GM23338 (cell line): ENCODE results near the gene RORB. TPM values are rescaled to one million over a fixed set of nuclear protein-coding genes. Genes with fewer than 3 reads are reported as not detected.
A peak's percentile ranks its signal among the peaks of the same experiment; 100 is the strongest.

Source experiments
- ATAC-seq: fragments of 200-7000 bp; cut with Tn5 transposase; 3 replicates; pipeline ENCODE4 v1.9.1; 2020
- DNase-seq: peaks from one replicate; pipeline ENCODE4 v3.0.0-alpha.2; 2015; ENCODE audit warnings: low spot score
- H2AFZ ChIP-seq: fragments of 200-600 bp; sonication (generic); 2 replicates; pipeline ENCODE4 v1.8.0; 2016; ENCODE audit warnings: antibody characterized with exemption, mild to moderate bottlenecking, moderate library complexity
- H3F3A ChIP-seq: fragments of 200-600 bp; sonication (generic); replicated peaks from 2 replicates; pipeline ENCODE4 v1.8.0; 2017; ENCODE audit warnings: antibody characterized with exemption, mixed run types, low read depth
- H3K27ac ChIP-seq: fragments of 200-600 bp; sonication (generic); 2 replicates; pipeline ENCODE4 v1.6.1; 2016; ENCODE audit warnings: low read depth
- H3K27me3 ChIP-seq: fragments of 200-600 bp; sonication (generic); 2 replicates; pipeline ENCODE4 v1.8.0; 2016; ENCODE audit warnings: mild to moderate bottlenecking, mixed run types, moderate library complexity; ENCODE audit not compliant: insufficient read depth
- H3K36me3 ChIP-seq: fragments of 200-600 bp; sonication (generic); 2 replicates; pipeline ENCODE4 v1.8.0; 2016; ENCODE audit warnings: mild to moderate bottlenecking; ENCODE audit not compliant: insufficient read depth
- H3K4me1 ChIP-seq: fragments of 200-600 bp; sonication (generic); 2 replicates; pipeline ENCODE4 v1.8.0; 2016; ENCODE audit warnings: mild to moderate bottlenecking, moderate library complexity; ENCODE audit not compliant: insufficient read depth
- H3K4me2 ChIP-seq: fragments of 200-600 bp; sonication (generic); 2 replicates; pipeline ENCODE4 v1.7.1; 2017; ENCODE audit warnings: mixed run types
- H3K4me3 ChIP-seq: fragments of 200-600 bp; sonication (generic); 2 replicates; pipeline ENCODE4 v1.6.1; 2016; ENCODE audit warnings: mixed run types
- H3K79me2 ChIP-seq: fragments of 200-600 bp; sonication (generic); replicated peaks from 2 replicates; pipeline ENCODE4 v1.8.0; 2017; ENCODE audit warnings: mild to moderate bottlenecking; ENCODE audit not compliant: insufficient read depth
- H3K9me2 ChIP-seq: fragments of 200-600 bp; sonication (generic); 2 replicates; pipeline ENCODE4 v1.8.0; 2017; ENCODE audit not compliant: insufficient read depth
- H4K20me1 ChIP-seq: fragments of 200-600 bp; sonication (generic); replicated peaks from 2 replicates; pipeline ENCODE4 v1.8.0; 2017; ENCODE audit warnings: mild to moderate bottlenecking; ENCODE audit not compliant: insufficient read depth
- H3K27ac Mint-ChIP-seq: 2 replicates; pipeline ENCODE4 v1.8.0; 2020; ENCODE audit warnings: inconsistent platforms, mild to moderate bottlenecking, moderate library complexity, mixed read lengths
- H3K27me3 Mint-ChIP-seq: 3 replicates; pipeline ENCODE4 v1.8.0; 2022; ENCODE audit warnings: low read depth, mild to moderate bottlenecking, moderate library complexity, mixed read lengths, inconsistent platforms; ENCODE audit not compliant: insufficient read depth, poor library complexity
- H3K36me3 Mint-ChIP-seq: 3 replicates; pipeline ENCODE4 v1.8.0; 2021; ENCODE audit warnings: low read depth, mild to moderate bottlenecking, inconsistent platforms, moderate library complexity, mixed read lengths
- H3K4me1 Mint-ChIP-seq: 3 replicates; pipeline ENCODE4 v1.8.0; 2020; ENCODE audit warnings: mild to moderate bottlenecking, inconsistent platforms, mixed read lengths
- H3K4me3 Mint-ChIP-seq: 3 replicates; pipeline ENCODE4 v1.8.0; 2021; ENCODE audit warnings: moderate library complexity, mild to moderate bottlenecking, inconsistent platforms, mixed read lengths
- H3K9me3 Mint-ChIP-seq: 3 replicates; pipeline ENCODE4 v1.8.0; 2020; ENCODE audit warnings: moderate library complexity, mild to moderate bottlenecking, inconsistent platforms, mixed read lengths
- CREB1 ChIP-seq: fragments of 250-450 bp; sonication (Bioruptor Pico); IDR thresholded peaks from 2 replicates; pipeline ENCODE4 v1.5.0; 2020; ENCODE audit warnings: low read depth, mild to moderate bottlenecking, moderate library complexity
- EZH2 ChIP-seq: fragments of 200-600 bp; sonication (generic); IDR thresholded peaks from one replicate; pipeline ENCODE4 v1.8.0; 2017; ENCODE audit warnings: antibody characterized with exemption, mild to moderate bottlenecking, low read depth; ENCODE audit not compliant: unreplicated experiment
- EZH2phosphoT487 ChIP-seq: fragments of 200-600 bp; sonication (generic); IDR thresholded peaks from one replicate; pipeline ENCODE4 v1.8.1; 2018; ENCODE audit warnings: antibody characterized with exemption; ENCODE audit not compliant: unreplicated experiment
- NANOG ChIP-seq: IDR thresholded peaks from 2 replicates; pipeline ENCODE4 v1.6.1; 2016; ENCODE audit warnings: antibody characterized with exemption, borderline replicate concordance
- POLR2AphosphoS5 ChIP-seq: IDR thresholded peaks from 2 replicates; pipeline ENCODE4 v1.6.1; 2016; ENCODE audit warnings: antibody characterized with exemption, low read depth
- ZNF114 ChIP-seq: fragments of 250-450 bp; sonication (Bioruptor Pico); IDR thresholded peaks from 2 replicates; pipeline ENCODE4 v1.5.0; 2020; ENCODE audit warnings: mild to moderate bottlenecking, moderate library complexity
- ZNF331 ChIP-seq: fragments of 250-450 bp; sonication (Bioruptor Pico); IDR thresholded peaks from 2 replicates; pipeline ENCODE4 v1.5.0; 2020; ENCODE audit warnings: low read depth, mild to moderate bottlenecking, moderate library complexity
- polyA plus RNA-seq: library from polyadenylated mRNA; unstranded; fragments of >200 nt; fragmentation: Nextera tagmentation; extraction: Ambion mirVana; gene quantifications from 2 replicates; pipeline ENCODE4 v1.2.1, GENCODE V29; 2016
- total RNA-seq: library from RNA; depleted of rRNA; stranded (reverse); fragments of >200 nt; shearing (Covaris generic); gene quantifications from 2 replicates; pipeline ENCODE4 v1.2.3, GENCODE V29; 2014
- TF ChIP-seq, protein P1 (sequence below): IDR thresholded peaks from one replicate; pipeline ENCODE4 v1.6.1; 2018; ENCODE audit warnings: antibody characterized with exemption; ENCODE audit not compliant: unreplicated experiment
- TF ChIP-seq, protein P2 (sequence below), 2 experiments: fragments of 200-600 bp in 1 of 2; sonication (generic) in 1 of 2; conservative IDR thresholded peaks; 2 replicates each; pipeline versions ENCODE4 v1.5.1 to v1.6.1; 2016 to 2017; ENCODE audit warnings: antibody characterized with exemption in 2 of 2, low read depth in 2 of 2, mild to moderate bottlenecking in 2 of 2, moderate library complexity in 1 of 2

The RORB gene
- total and polyA plus RNA-seq, 2 experiments from 2014 or later, result 1.2 to 4.5 TPM

DNA sequence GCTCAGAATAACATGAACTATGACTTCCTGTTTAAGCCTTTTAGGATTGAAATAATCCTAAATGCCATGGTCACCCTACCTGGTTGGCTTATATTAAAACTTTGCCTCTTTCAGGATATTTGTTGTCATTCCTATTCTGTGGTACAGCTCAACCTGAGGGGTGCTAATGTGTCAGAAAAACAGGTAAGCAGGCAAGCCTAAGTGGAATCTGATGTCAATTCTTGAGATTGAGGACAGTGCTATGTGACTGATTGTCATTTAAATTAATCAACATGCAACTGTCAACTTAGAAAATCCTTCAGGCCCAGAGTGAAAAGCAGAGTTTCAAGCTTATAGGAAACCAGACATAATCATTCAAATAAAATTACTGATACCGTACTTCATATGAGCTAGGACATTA lies 2.6 kb upstream of the RORB start:
- Histone ChIP-seq H3K36me3 (no peaks in the 10 kb centered on the region), H3K79me2 (no peaks in the 10 kb centered on the region), H4K20me1 (no peaks in the 10 kb centered on the region), H3F3A (no peaks in the 10 kb centered on the region; the same call in 1 of the 2 replicates), H3K27me3 (peaks cover 23% of the 10 kb centered on the region), H3K27ac (peak overlapping the region; percentile 23; the same call in 1 of the 2 replicates), H3K4me1 (peaks cover 42% of the 10 kb centered on the region), H3K4me2 (peak overlapping the region; percentile 17; the same call in 1 of the 2 replicates), H3K9me2 (no peaks in the 10 kb centered on the region), H3K4me3 (0 out of 2 replicates have a peak overlapping the region, but pooled peaks have one; percentile 0), H2AFZ (no peak overlapping the region)
- Mint-ChIP-seq H3K4me1 (peaks cover 37% of the 10 kb centered on the region), H3K36me3 (no peaks in the 10 kb centered on the region; the same call in 1 of the 3 replicates), H3K27ac (no peak overlapping the region), H3K9me3 (no peaks in the 10 kb centered on the region), H3K4me3 (peak overlapping the region; percentile 3; the same call in 1 of the 3 replicates), H3K27me3 (peaks cover 25% of the 10 kb centered on the region)
- DNase-seq (peak; percentile 42), ATAC-seq (no peak)
- no peak for TF ChIP-seq EZH2
- no peak for TF ChIP-seq CREB1
- no peak for TF ChIP-seq ZNF331 (CRISPR knock-in tag)
- TF ChIP-seq, protein P1, sequence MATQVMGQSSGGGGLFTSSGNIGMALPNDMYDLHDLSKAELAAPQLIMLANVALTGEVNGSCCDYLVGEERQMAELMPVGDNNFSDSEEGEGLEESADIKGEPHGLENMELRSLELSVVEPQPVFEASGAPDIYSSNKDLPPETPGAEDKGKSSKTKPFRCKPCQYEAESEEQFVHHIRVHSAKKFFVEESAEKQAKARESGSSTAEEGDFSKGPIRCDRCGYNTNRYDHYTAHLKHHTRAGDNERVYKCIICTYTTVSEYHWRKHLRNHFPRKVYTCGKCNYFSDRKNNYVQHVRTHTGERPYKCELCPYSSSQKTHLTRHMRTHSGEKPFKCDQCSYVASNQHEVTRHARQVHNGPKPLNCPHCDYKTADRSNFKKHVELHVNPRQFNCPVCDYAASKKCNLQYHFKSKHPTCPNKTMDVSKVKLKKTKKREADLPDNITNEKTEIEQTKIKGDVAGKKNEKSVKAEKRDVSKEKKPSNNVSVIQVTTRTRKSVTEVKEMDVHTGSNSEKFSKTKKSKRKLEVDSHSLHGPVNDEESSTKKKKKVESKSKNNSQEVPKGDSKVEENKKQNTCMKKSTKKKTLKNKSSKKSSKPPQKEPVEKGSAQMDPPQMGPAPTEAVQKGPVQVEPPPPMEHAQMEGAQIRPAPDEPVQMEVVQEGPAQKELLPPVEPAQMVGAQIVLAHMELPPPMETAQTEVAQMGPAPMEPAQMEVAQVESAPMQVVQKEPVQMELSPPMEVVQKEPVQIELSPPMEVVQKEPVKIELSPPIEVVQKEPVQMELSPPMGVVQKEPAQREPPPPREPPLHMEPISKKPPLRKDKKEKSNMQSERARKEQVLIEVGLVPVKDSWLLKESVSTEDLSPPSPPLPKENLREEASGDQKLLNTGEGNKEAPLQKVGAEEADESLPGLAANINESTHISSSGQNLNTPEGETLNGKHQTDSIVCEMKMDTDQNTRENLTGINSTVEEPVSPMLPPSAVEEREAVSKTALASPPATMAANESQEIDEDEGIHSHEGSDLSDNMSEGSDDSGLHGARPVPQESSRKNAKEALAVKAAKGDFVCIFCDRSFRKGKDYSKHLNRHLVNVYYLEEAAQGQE, result no peak
- no peak for TF ChIP-seq EZH2phosphoT487
- TF ChIP-seq NANOG, result no peak
- no peak for TF ChIP-seq POLR2AphosphoS5
- no peak for TF ChIP-seq ZNF114

GRCh38 chr9:74496406-74496805 lies 729 bp upstream of the RORB start:
- H3K79me2 ChIP-seq, result no peaks in the 10 kb centered on the region
- no peaks in the 10 kb centered on the region; the same call in 1 of the 2 replicates for H3F3A ChIP-seq
- no peak overlapping the region for H3K27ac ChIP-seq
- no peaks in the 10 kb centered on the region for H3K36me3 ChIP-seq
- H3K27me3 Mint-ChIP-seq, result peaks cover 44% of the 10 kb centered on the region
- H3K4me3 ChIP-seq, result peak overlapping the region; percentile 79
- TF ChIP-seq NANOG, result no peak
- TF ChIP-seq, protein P2, sequence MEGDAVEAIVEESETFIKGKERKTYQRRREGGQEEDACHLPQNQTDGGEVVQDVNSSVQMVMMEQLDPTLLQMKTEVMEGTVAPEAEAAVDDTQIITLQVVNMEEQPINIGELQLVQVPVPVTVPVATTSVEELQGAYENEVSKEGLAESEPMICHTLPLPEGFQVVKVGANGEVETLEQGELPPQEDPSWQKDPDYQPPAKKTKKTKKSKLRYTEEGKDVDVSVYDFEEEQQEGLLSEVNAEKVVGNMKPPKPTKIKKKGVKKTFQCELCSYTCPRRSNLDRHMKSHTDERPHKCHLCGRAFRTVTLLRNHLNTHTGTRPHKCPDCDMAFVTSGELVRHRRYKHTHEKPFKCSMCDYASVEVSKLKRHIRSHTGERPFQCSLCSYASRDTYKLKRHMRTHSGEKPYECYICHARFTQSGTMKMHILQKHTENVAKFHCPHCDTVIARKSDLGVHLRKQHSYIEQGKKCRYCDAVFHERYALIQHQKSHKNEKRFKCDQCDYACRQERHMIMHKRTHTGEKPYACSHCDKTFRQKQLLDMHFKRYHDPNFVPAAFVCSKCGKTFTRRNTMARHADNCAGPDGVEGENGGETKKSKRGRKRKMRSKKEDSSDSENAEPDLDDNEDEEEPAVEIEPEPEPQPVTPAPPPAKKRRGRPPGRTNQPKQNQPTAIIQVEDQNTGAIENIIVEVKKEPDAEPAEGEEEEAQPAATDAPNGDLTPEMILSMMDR (conservative IDR thresholded peaks at IDR 0.05; ENCODE audit: low read depth in 2 of 2), result 0 out of 4 replicates have a peak, but pooled peaks of 1 of the 2 experiments have one; percentile 13
- H3K9me3 Mint-ChIP-seq, result no peaks in the 10 kb centered on the region
- H2AFZ ChIP-seq, result no peak overlapping the region
- peak overlapping the region; percentile 87 for H3K4me2 ChIP-seq
- peak overlapping the region; percentile 99 for H3K4me3 Mint-ChIP-seq
- peaks cover 48% of the 10 kb centered on the region for H3K4me1 ChIP-seq
- no peak for ATAC-seq
- no peaks in the 10 kb centered on the region for H3K9me2 ChIP-seq
- DNase-seq, result peak; percentile 50
- H3K36me3 Mint-ChIP-seq, result no peaks in the 10 kb centered on the region; the same call in 1 of the 3 replicates
- H4K20me1 ChIP-seq, result no peaks in the 10 kb centered on the region
- H3K4me1 Mint-ChIP-seq, result peaks cover 44% of the 10 kb centered on the region
- peaks cover 42% of the 10 kb centered on the region for H3K27me3 ChIP-seq
- H3K27ac Mint-ChIP-seq, result no peak overlapping the region
